A673 (cell line): Measurements from ENCODE around the gene PRR35. TPM values are rescaled to one million over a fixed set of nuclear protein-coding genes. Genes with fewer than 3 reads are reported as not detected.

Experiments
- BruUV-seq: library from RNA; stranded (reverse); fragments of 400-500 nt; replicated peaks from 2 replicates; lab custom pipeline; 2021; lab: Mats Ljungman, UMichigan
- CTCF ChIA-PET: fragments of 300-600 bp; sonication (Branson Sonifier 250); formaldehyde crosslinking; loops from one replicate; lab custom pipeline; 2022; ENCODE audit warnings: antibody characterized with exemption; lab: Charles Lee
- POLR2A ChIA-PET: fragments of 300-600 bp; sonication (Branson Sonifier 250); formaldehyde crosslinking; loops from one replicate; lab custom pipeline; 2022; ENCODE audit warnings: antibody characterized with exemption; ENCODE audit not compliant: low non-redundant PET; lab: Charles Lee
- DNase-seq: peaks from one replicate; pipeline ENCODE4 v3.0.0-alpha.2; 2015; ENCODE audit warnings: low spot score
- H3K27ac ChIP-seq: fragments of 200-600 bp; sonication (generic); 2 replicates; pipeline ENCODE4 v1.5.1; 2016; ENCODE audit warnings: mixed run types, low read depth, mild to moderate bottlenecking, mixed read lengths, antibody characterized with exemption, low read length; ENCODE audit not compliant: poor library complexity, severe bottlenecking
- H3K27me3 ChIP-seq: fragments of 200-600 bp; sonication (generic); replicated peaks from 2 replicates; pipeline ENCODE4 v1.6.1; 2017; ENCODE audit warnings: mixed run types, low read depth, mild to moderate bottlenecking, mixed read lengths, antibody characterized with exemption, low read length; ENCODE audit not compliant: insufficient read depth, poor library complexity
- H3K36me3 ChIP-seq: fragments of 200-600 bp; sonication (generic); 2 replicates; pipeline ENCODE4 v1.6.1; 2016; ENCODE audit warnings: mixed run types, mild to moderate bottlenecking, mixed read lengths, antibody characterized with exemption, low read length; ENCODE audit not compliant: insufficient read depth, poor library complexity, severe bottlenecking
- H3K4me1 ChIP-seq: fragments of 200-600 bp; sonication (generic); 2 replicates; pipeline ENCODE4 v1.6.1; 2017; ENCODE audit warnings: mixed run types, mild to moderate bottlenecking, mixed read lengths, antibody characterized with exemption, low read length; ENCODE audit not compliant: insufficient read depth, poor library complexity, severe bottlenecking
- H3K4me3 ChIP-seq: fragments of 200-600 bp; sonication (generic); 2 replicates; pipeline ENCODE4 v1.5.1; 2016; ENCODE audit warnings: low read depth, mixed run types, mild to moderate bottlenecking, mixed read lengths, low read length; ENCODE audit not compliant: poor library complexity, severe bottlenecking
- H3K9me3 ChIP-seq: fragments of 200-600 bp; sonication (generic); 2 replicates; pipeline ENCODE4 v1.6.1; 2016; ENCODE audit warnings: mixed run types, low read depth, mild to moderate bottlenecking, mixed read lengths, antibody characterized with exemption, low read length; ENCODE audit not compliant: poor library complexity, severe bottlenecking
- EZH2 ChIP-seq: fragments of 200-600 bp; sonication (generic); IDR thresholded peaks from 2 replicates; pipeline ENCODE4 v1.6.1; 2017; ENCODE audit warnings: borderline replicate concordance, low read depth, mild to moderate bottlenecking, mixed read lengths, antibody characterized with exemption, low read length; ENCODE audit not compliant: poor library complexity, severe bottlenecking
- intact Hi-C: fragments of 100-400 bp; cut with micrococcal nuclease; formaldehyde crosslinking; loops from one replicate; pipeline ENCODE4 v1.10.0; 2022; ENCODE audit not compliant: unreplicated experiment
- total RNA-seq: library from RNA; stranded (reverse); gene quantifications from 2 replicates; pipeline ENCODE4 v1.2.3, GENCODE V29; 2021
- TF ChIP-seq, protein P1 (sequence below): fragments of 300-800, 200-600 bp; sonication (generic); conservative IDR thresholded peaks from 2 replicates; pipeline ENCODE4 v1.5.1; 2017; ENCODE audit warnings: low read depth, mild to moderate bottlenecking, antibody characterized with exemption, low read length, moderate library complexity, mixed read lengths

The PRR35 gene
- total RNA-seq, 1 experiment from 2014 or later = not detected

DNA sequence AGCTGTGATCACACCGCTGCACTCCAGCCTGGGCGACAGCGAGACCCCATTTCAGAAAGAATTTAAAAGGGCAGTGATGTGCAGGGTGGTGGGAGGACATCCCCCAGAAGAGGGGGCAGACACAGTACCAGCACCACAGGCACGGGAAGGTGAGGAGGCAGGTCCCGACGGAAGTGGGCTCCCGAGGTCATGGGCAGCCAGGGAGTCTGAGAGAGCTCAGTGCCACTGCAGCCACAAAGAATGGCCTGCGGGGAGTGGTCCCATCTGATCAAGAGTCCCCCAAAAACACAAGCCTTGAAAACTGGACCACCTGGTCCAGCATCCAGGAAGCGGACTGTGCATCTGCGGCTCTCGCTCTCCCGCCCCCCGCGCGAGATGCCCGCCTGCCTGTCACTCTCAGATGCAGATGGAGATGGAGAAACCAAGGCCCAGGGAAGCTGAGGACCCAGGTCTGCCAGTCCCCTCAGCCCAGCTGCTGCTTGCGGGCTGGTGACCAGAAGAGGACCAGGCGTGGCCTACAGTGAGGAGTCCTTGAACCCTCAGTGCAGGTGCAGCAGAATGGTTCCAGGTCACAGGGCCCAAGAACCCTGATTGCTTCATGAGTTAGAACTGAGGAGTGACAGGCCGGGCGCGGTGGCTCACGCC, 37.0 kb upstream of the PRR35 start:
- H3K4me3 ChIP-seq = no peak overlapping the region
- no peaks in the 10 kb centered on the region for H3K9me3 ChIP-seq
- peaks cover 12% of the 10 kb centered on the region for H3K36me3 ChIP-seq
- H3K4me1 ChIP-seq = peaks cover 7% of the 10 kb centered on the region
- POLR2A ChIA-PET = interaction anchor here (0.6 to 0.7 kb wide), 2 partner anchors 13 to 97 kb away, joined by 5 to 13 read pairs; partner anchors contain the start of gene RAB11FIP3
- no peaks in the 10 kb centered on the region for H3K27me3 ChIP-seq
- no peak for DNase-seq
- no TSS peak for BruUV-seq
- no peak overlapping the region for H3K27ac ChIP-seq
- intact Hi-C loops = no loop called here
- TF ChIP-seq, protein P1, sequence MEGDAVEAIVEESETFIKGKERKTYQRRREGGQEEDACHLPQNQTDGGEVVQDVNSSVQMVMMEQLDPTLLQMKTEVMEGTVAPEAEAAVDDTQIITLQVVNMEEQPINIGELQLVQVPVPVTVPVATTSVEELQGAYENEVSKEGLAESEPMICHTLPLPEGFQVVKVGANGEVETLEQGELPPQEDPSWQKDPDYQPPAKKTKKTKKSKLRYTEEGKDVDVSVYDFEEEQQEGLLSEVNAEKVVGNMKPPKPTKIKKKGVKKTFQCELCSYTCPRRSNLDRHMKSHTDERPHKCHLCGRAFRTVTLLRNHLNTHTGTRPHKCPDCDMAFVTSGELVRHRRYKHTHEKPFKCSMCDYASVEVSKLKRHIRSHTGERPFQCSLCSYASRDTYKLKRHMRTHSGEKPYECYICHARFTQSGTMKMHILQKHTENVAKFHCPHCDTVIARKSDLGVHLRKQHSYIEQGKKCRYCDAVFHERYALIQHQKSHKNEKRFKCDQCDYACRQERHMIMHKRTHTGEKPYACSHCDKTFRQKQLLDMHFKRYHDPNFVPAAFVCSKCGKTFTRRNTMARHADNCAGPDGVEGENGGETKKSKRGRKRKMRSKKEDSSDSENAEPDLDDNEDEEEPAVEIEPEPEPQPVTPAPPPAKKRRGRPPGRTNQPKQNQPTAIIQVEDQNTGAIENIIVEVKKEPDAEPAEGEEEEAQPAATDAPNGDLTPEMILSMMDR = no peak
- TF ChIP-seq EZH2 = no peak
- CTCF ChIA-PET = no interaction called here

DNA sequence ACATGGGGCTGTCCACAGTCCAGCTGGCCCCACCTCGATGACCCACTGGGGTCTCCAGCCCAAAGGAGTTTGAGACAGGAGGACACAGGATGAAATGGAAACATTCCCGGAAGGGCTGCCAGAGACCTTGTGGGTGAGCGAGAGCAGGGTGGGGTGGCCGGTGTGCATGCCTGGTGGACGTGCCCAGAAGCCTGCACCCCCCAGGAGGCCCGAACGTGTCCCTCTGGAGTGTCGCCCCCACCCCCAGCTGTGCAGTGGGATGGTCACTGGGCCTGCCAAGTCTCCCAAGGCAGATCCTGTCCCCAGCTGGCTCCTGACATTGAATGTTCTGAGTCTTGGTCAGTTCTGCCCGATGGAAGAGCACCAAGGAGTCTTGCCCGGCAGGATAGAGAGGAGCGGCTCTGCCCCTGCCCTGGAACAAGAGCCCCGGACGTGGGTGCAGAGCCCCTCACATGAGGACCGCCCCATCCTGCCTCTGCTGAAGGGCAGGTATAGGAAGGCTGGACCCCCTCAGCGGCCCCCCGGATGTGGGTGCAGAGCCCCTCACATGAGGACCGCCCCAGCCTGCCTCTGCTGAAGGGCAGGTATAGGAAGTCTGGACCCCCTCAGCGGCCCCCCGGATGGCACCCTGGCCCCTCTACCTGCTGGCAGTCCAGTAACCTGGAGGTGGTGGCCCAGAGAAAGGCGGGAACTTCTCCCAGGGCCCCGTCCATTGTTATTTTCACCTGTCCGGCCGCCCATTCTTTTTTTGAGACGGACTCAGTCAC, 35.7 kb upstream of the PRR35 start:
- Histone ChIP-seq H3K4me1 (peaks cover 7% of the 10 kb centered on the region), H3K36me3 (peaks cover 9% of the 10 kb centered on the region), H3K4me3 (no peak overlapping the region), H3K9me3 (no peaks in the 10 kb centered on the region), H3K27ac (no peak overlapping the region), H3K27me3 (no peaks in the 10 kb centered on the region)
- intact Hi-C loops = loop anchor here (5.0 kb wide), 1 partner anchor 122 kb away; the partner anchor contains the start of gene DECR2
- TF ChIP-seq, protein P1 = no peak
- TF ChIP-seq EZH2 = no peak
- no peak for DNase-seq
- no TSS peak for BruUV-seq
- ChIA-PET CTCF (no interaction called here), POLR2A (no interaction called here)

DNA sequence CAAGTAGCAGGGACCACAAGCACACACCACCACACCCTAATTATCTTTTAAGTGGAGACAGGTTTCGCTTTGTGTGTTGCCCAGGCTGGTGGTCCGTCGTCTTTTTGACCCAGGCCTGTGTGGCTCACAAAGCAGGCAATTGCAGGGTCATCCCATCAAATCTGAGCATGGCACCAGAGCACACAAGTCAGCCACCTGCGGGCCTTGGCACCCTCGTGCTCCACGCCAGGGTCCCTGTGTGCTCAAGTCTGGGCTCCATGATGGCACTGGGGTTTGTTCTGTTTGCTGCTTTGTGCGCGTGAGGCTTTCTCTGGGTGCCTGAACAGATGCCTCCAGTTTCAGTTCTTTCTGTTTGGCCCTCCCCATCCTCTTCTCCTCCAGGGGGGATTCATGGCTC, 35.1 kb upstream of the PRR35 start:
- no peaks in the 10 kb centered on the region for H3K9me3 ChIP-seq
- peaks cover 7% of the 10 kb centered on the region for H3K4me1 ChIP-seq
- TF ChIP-seq EZH2 = no peak
- TF ChIP-seq, protein P1 = no peak
- intact Hi-C loops = loop anchor here (5.0 kb wide), 1 partner anchor 123 kb away; the partner anchor contains the start of gene DECR2
- no peak overlapping the region for H3K4me3 ChIP-seq
- H3K27ac ChIP-seq = peak overlapping the region; percentile 98
- H3K36me3 ChIP-seq = peaks cover 7% of the 10 kb centered on the region
- ChIA-PET CTCF (no interaction called here), POLR2A (interaction anchor here (0.5 kb wide), 1 partner anchor 93 kb away, joined by 3 read pairs; no protein-coding TSS in a partner anchor)
- BruUV-seq = no TSS peak
- DNase-seq = no peak
- no peaks in the 10 kb centered on the region for H3K27me3 ChIP-seq
